Omental fat pad (tissue), 4 donors: ENCODE measurements around the gene FGD2. TPM values are rescaled to one million over a fixed set of nuclear protein-coding genes. Genes with fewer than 3 reads are reported as not detected.

Experiments
- ATAC-seq: fragments of 150-250 bp; one replicate; pipeline ENCODE4 v1.9.1; 2016; ENCODE audit warnings: mild to moderate bottlenecking, moderate library complexity; ENCODE audit not compliant: low FRiP score
- DNase-seq: peaks from one replicate; pipeline ENCODE4 v3.0.0-alpha.2; 2019; ENCODE audit warnings: low spot score
- total RNA-seq, 4 donors: library from RNA; depleted of rRNA; stranded (reverse); fragments of >200 nt; gene quantifications; one replicate each; pipeline ENCODE4 v1.1.0, GENCODE V29; 2016
- TF ChIP-seq, protein P1 (sequence below), 3 donors: fragments of 450-650 bp; IDR thresholded peaks; one replicate each; pipeline ENCODE4 v1.5.1; 2016 to 2017; ENCODE audit warnings: antibody characterized with exemption in 3 of 3, mild to moderate bottlenecking in 3 of 3, moderate library complexity in 2 of 3

Gene FGD2
- total RNA-seq, 4 donors from 2014 or later = 20.0 to 83.6 (median 63.0) TPM

GRCh38 chr6:37032239-37032638 is 26.8 kb downstream of the FGD2 start:
- TF ChIP-seq, protein P1, sequence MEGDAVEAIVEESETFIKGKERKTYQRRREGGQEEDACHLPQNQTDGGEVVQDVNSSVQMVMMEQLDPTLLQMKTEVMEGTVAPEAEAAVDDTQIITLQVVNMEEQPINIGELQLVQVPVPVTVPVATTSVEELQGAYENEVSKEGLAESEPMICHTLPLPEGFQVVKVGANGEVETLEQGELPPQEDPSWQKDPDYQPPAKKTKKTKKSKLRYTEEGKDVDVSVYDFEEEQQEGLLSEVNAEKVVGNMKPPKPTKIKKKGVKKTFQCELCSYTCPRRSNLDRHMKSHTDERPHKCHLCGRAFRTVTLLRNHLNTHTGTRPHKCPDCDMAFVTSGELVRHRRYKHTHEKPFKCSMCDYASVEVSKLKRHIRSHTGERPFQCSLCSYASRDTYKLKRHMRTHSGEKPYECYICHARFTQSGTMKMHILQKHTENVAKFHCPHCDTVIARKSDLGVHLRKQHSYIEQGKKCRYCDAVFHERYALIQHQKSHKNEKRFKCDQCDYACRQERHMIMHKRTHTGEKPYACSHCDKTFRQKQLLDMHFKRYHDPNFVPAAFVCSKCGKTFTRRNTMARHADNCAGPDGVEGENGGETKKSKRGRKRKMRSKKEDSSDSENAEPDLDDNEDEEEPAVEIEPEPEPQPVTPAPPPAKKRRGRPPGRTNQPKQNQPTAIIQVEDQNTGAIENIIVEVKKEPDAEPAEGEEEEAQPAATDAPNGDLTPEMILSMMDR (IDR thresholded peaks at IDR 0.05) = no peak
- no peak for DNase-seq
- ATAC-seq = no peak

GRCh38 chr6:37033255-37033654 is 27.8 kb downstream of the FGD2 start:
- TF ChIP-seq, protein P1 (IDR thresholded peaks at IDR 0.05) = no peak
- ATAC-seq (no peak), DNase-seq (no peak)

GRCh38 chr6:37033819-37034795 is 28.7 kb downstream of the FGD2 start:
- no peak for DNase-seq

GRCh38 chr6:37036146-37036545 is 30.7 kb downstream of the FGD2 start:
- ATAC-seq (no peak), DNase-seq (no peak)
- TF ChIP-seq, protein P1 (IDR thresholded peaks at IDR 0.05) = no peak

More at GRCh38 chr6:37033819-37034795, 28.7 kb downstream of the FGD2 start:
- TF ChIP-seq, protein P1 (IDR thresholded peaks at IDR 0.05) = no peak
- ATAC-seq = no peak

GRCh38 chr6:37038292-37039198 is 33.1 kb downstream of the FGD2 start:
- TF ChIP-seq, protein P1 (IDR thresholded peaks at IDR 0.05) = no peak
- no peak for DNase-seq

DNA sequence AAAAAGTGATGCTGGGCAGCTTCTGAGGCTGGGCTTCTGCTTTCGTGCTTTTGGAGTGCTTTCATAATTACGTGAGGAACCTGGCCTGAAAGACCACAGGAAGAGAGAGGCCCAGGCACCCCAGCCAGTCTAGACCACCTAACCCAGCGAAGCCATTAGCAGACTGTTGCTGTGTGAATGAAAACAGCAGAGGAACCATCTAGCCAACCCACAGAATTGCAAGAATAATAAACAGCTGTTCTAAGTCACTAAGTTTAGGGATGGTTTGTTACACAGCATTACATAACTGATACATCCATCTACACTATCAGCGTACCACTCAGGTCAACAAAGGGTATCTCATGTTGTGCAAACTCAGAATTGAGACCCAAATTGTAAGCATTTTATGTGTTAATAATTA is 34.5 kb downstream of the FGD2 start:
- TF ChIP-seq, protein P1 (IDR thresholded peaks at IDR 0.05) = no peak
- no peak for DNase-seq
- no peak for ATAC-seq

More at GRCh38 chr6:37038292-37039198, 33.1 kb downstream of the FGD2 start:
- peak; percentile 92 for ATAC-seq
